HG02642 (cell line): ENCODE data around the gene ADCYAP1R1.

Source experiments
- ATAC-seq: cut with Tn5 transposase; IDR thresholded peaks from one replicate; pipeline ENCODE4 v1.9.1; 2021; ENCODE audit warnings: mild to moderate bottlenecking; ENCODE audit not compliant: unreplicated experiment, poor library complexity

ADCYAP1R1 gene

DNA sequence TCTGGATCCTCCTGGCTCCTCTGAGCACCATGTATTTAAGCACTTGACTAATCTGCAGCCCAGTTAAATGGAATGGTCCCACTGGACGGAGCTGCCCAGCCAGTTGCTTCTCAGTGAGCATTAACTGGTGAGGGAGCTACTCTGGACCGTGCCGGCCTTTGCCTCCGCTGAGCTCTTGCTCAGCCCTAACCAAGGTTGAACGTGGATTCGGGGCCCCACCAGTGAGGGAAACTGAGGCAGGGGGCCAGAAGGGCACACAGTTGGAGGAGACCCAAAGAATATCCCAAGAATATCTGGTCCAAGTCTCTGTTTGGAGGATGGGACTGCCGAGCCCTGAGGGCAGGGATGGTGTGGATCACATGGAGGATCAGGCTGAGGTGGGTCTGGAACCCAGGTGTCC is 13.7 kb downstream of the ADCYAP1R1 start:
- no peak for ATAC-seq

DNA sequence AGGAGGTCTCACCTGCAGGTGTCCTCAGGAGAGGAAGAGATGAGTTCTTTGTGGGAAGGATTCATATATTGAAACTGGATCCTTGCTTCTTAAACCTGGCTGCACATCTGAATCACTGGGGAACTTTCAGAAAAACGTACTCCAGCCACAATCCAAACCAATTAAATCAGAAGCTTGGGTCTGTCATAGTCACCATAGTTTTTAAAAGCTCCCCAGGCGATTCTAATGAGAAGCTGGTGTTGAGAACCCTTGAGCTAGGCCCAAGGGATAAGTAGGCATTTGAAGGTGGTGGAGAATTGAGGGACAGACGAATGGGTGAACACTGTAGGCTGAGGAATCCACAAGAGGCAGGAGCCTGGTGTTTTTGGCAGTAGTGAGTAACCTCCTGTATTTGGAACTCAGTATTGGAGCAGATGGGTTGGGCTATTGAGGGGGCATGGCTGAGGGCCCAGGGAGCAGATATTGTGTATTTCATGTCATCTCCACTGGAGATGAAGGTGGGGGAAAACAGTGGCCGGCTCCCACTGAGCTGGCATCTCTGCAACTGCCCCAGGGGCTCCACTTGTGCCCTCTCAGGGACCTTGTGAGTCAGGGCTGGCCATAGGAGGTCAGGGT is 14.5 kb downstream of the ADCYAP1R1 start:
- ATAC-seq: no peak

DNA sequence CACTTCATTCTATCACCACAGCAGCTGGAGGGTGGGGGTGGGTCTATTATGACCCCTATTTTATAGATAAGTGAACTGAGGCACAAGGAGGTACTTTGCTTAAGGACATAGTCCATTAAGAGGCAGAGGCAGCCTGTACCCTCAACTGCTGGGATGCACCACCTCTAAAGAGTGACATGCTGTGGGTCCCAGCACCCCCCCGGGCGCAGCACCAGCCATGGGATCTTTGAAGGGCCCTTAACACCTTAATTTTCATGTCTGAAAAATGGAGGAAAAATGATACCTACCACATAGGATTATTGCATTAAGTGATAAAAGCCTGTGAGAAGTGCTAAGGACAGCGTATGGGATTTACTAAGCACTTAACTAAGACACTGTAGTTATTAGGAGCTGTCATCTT is 15.4 kb downstream of the ADCYAP1R1 start:
- ATAC-seq: no peak

DNA sequence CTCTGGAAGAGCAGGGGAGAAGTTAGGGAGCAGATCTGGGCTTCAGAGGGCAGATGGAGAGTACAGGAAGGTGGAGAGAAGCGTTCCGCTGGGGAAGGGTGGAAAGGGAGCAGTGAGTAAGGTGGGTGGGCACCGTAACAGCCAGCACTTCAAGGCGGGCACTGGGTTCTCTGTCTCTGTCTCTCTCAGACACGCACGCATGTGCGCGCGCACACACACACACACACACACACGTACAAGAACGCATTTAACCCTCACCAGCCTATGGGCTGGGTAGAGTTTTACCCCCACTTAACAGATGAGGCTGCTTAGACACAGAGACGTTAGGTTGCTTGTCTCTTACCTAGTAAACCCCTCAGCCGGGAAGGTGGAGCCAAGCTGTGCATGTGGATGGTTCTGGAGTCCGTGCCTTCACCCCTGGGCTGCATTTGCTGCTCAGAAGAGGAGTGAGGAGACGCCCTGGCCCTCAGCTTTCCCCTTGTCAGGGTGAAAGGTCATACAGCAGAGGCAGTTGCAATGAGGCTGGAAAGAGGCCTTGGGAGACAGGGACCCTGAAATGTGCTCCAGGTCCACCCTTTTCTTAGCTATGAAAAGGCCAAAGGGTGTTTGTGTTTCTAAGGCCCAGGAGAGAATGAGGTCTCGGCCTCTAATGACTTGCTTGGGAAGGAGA is 16.0 kb downstream of the ADCYAP1R1 start:
- no peak for ATAC-seq

DNA sequence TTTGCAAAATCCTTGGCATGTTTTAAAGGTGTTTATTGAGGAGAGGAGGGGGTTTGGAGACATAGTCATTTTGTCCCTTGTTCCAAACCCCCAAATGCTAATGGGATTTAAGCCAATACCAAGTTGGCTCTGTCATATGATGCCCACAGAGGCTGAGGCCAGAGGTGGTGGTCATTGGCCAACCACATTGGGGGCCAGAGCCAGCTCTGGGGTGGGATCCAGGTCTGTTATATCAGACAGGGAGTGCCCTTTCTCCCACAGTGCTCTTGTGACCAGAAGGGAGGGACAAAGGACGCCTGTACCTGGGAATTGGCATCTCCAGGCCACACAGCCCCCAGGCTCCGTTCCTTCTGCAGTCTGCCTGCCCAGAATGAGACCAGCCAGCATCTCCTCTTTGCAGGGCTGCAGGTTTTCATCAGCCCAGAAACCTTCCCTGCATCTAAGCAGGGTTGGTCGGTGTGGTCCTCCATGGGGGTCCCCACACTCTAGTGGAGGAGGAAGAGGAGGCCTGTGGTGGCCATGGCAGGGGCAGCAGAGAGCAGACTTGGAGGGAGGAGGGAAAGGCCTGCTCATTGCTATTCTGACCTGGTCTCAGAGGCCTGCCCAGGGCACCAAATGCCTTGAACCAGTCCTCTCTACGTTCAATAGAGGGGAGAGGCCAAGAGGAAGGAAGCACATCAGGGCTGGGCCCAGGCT is 17.9 kb downstream of the ADCYAP1R1 start:
- no peak for ATAC-seq

DNA sequence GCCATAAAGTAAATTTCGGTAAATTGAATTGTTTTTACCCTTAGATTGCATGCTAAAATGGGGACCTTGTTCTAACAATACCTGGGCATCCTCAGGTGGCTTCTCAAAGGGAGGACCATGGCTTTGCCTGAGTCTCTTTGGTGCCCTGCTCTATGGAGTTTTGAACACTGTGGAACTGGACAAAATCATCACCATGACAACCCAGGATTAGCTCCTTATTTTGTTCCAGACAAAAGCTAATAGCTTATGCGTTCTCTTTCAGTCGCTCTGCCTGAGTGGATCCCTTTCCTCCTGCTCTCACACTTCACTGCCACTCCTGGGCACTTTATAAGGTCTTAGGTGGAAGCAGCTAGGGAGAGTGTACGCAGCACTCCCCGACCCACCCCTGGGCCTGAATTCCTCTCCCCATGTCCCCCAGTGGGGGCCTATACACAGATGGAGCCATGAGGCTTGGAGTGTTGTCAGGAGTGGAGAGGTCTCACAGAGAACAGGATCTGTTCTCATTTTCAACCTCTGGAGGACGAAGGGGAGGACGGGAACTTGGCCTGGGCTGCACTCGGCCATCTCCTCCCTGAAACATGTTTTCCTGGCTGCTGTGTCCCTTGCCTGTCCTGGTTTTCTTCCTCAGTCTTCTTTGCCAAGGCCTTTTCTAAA is 19.0 kb downstream of the ADCYAP1R1 start:
- ATAC-seq: no peak

DNA sequence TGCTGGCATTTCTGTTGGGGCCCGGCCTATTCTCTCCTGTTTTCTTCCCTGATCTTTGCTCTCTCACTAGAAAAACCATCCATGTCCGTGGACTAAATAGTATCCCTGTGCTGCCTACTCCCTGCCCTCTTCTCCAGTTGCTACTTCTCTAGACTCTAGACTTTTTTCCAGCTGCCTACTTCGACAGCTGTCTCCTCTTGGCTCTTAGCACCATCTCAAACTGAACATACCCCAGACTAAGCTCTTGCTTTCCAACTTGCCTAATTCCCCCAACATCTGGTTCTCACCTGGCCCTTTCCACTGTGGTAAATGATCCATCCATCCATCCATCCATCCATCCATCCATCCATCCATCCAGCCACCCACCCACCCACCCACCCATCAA is 19.5 kb downstream of the ADCYAP1R1 start:
- ATAC-seq: no peak

DNA sequence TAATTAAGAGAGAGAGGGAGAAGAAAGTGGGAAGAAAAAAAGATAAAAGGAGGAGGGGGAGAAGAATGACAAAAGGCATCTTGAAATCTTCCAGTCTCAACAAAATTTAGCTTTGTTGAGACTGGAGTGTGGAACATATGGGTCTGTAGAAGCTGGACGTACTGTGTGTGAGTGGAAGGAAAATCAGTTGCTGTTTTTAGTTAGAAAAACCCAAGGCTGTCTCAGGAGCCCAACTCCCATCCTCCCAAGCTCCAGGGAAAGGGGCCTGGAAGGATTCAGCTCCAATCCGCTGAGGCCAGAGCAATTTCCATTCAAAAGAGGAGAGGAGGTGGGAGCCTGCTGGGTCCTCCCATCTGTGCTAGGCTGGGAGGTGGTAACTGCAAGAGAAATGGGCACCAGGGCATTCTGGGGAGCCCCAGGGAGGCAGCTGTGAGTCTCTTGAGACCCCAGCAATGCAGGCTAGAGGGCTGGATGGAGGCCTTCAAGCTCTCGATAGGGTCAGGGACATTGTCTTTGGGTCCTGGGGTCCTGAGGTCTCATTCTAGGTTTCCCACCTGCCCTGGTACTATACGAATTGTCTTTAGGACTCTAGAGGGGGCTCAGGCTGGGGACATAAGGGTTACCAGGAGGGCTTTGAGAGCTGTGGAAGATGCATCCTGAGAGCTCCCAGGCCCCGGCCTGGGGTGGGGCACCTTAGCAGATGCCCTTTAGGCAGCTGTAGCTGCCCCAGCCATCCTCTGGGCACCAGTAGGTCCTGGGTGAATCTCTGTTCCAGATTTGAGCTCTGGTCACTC is 21.4 kb downstream of the ADCYAP1R1 start:
- ATAC-seq: no peak

DNA sequence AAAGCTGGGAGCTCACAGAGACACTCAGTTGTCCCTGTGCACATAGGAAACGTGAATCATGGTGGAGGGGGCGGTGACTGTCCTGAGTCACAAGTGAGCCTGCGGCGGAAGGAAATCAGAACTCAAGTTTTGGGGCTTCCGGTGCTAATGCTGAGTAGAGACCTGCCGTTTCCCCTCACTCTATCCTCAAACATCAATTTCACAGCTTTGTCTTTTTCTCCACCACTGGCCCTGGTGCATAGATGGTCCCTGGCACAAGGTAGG is 21.9 kb downstream of the ADCYAP1R1 start:
- no peak for ATAC-seq

DNA sequence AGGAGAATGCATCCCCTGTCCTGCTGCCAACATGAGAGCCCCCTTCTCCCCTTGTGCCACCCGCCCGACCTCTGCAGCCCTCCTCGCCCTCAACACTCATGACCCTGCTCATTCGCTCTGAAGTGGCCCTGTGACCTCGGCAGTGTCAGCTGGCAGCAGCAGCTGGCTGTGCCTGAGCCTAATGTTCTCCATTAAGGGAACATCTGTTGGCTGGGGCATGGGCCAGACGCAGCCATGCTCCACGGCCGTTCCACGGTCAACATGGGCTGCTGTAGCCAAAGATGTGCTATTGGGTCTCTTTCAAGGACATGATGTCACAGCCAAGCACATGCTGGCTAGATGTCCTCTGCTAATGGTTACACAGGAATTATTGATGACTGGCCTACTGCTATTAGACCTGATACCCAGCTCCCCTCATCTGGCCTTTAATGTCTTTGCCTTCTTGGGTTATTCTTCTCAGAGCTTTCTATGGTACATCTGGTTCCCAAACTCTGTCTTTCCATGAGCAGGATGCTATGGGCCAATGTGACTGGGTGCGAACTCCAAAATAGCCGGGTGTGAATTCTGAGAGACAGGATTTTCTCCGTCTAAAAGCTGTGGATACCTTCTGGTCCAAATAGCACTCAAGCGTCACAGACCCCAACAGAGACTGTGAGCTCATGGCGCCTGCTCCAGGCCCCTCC is 22.4 kb downstream of the ADCYAP1R1 start:
- ATAC-seq: no peak

DNA sequence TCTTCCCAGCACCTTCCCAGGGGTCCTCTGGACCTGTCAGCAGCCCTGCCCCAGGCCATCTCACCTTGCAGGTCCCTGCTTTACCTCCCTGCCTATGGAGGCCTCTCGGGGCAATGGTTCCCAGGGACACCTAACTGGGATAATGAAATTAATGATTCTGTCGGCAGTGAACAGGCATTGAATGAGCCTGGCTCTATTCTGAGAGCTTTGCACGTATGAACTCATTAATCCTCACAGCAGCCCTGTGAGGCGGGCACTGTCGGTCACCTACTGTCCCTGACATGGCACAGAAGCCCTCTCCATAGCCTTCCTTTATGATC is 22.9 kb downstream of the ADCYAP1R1 start:
- no peak for ATAC-seq

DNA sequence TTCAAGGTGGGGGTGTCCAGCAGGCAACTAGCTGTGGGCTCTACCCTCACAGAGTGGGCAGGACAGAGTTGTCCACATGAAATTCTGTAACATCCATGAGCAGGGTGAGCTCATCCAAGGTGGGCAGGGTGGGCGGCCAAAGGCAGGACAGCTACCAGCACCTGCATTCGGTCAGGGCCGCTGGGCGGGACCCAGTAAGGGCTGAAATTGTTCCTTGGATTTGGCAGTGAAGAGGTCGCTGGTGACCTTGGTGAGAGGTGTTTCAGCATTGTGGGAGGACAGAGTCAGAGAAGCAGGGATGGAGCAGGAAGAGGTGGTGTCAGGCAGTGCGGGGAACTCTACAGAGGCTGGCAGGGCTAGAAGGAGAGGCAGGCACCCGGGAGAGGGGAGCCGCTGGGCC is 23.9 kb downstream of the ADCYAP1R1 start:
- no peak for ATAC-seq

DNA sequence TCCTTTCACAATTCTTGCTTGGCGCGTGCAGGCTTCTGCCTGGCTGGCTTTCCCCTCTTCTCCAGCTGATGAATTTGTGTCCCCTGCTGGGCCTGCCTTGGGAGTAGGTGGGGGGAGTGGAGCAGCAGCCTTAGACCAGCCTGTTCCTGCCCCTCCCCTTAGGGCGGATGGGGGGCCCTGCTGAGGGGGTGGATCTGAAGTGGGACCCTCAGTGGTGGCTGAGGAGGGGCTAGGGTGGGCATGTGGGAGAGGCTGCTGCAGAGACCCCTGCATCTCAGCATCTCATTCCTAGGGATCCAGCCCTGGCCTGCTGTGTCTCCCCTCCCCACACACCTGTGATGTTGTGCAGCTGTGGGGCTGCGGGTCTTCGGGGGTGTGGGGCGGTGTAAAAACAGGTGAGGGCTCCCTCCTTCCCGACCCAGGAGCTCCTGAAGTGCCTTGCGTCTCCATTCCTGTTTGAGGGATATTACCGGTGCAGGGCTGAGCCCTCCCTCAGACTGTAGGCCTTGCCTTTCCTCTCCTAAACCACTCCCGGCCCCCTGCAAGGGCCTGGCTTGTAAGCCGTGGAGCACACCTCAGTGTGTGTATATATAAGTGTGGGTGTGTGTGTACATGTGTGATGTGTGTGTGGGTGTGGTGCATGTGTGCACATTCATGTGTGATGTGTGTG is 24.7 kb downstream of the ADCYAP1R1 start:
- ATAC-seq: no peak

DNA sequence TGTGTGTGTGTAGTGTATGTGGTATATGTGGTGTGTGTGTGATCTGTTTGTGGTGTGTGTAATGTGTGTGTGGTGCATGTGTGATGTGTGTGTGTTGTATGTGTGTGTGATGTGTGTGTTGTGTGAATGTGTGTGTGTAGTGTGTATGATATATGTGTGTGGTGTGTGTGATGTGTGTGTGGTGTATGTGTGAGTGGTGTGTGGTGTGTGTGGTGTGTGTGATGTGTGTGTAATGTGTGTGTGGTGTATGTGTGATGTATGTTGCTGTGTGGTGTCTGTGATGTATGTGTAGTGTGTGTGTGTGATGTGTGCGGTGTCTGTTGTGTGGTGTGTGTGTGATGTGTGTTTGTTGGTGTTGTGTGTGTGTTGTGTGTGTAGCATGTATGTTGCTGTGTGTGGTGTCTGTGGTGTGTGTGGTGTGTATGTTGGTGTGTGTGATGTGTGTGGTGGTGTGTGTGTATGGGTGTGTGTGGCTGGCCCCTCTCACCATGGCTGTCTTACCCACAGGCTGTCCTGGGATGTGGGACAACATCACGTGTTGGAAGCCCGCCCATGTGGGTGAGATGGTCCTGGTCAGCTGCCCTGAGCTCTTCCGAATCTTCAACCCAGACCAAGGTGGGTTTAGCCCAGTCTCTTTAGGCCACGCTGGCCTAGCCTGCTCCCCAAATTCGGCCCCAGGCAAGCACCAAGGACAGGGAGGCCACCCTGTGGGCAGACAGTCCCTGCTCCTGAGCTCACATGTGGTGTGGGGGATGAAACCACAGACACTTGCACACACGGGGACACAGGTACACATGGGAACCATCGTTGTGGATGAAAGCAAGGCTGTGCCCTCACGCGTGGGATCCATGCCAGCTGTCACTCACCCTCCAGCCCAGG is 25.6 kb downstream of the ADCYAP1R1 start:
- ATAC-seq: no peak

DNA sequence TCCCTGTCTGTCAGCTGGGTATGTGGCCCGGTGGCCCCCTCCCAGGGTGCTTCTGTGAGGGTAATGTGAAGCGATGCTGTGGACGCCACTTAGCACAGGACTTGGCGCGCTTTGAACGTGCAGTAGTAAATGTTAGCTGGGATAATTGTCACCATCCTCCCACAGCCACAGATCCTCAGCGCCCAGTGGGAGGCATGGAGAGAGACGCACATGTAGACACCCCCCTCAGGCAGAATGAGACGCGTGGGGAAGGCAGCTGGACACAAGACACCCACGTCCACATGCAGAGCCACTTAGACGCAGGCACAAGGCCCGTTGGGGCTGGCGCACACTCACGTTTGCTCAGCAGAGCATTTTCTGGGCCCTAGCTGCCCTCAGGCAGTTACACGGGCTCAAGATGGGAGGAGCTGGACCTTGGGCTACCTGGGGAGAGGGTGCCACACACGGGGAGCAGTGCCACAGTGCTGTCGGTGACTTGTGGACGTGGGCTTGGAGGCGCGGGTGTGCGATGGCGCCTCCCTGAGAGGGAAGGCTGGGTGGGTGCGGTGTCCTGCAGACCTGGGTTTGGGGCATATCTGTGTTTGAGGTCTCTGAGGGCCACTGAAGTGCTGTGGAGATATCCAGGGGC is 26.4 kb downstream of the ADCYAP1R1 start:
- no peak for ATAC-seq

DNA sequence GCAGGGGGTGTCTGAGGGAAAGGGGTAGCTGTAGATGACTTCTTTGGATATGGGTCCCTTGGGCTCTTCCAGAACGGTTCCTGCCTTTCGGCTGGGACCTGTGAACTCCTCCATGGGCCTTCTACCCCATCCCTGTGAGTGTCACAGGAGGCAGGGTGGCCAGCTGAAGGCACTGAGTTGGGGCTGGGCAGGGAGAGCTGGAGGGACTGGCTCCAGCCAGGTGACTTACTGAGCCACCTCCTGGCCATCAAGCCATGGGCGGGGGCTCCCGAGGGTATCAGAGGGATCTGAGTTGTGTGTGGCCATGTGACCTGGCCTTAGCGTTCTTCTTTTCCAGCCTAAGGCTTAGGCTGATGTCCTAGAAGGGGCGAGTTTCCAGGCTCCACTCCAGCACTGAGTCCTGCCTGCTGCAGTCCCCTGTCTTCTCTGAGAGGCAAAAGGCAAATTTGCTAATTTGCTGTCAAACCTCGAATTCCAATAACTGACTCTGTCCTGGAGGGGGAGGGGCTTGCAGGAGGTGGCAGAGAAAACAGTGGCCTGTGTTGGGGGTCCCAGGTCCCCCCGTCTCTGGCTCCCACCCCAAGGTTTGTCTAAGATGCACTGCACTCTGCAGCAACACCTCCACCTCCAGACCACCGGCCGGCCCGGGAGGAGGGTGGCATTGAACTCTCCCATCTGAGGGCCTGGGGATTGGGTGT is 27.2 kb downstream of the ADCYAP1R1 start:
- no peak for ATAC-seq

DNA sequence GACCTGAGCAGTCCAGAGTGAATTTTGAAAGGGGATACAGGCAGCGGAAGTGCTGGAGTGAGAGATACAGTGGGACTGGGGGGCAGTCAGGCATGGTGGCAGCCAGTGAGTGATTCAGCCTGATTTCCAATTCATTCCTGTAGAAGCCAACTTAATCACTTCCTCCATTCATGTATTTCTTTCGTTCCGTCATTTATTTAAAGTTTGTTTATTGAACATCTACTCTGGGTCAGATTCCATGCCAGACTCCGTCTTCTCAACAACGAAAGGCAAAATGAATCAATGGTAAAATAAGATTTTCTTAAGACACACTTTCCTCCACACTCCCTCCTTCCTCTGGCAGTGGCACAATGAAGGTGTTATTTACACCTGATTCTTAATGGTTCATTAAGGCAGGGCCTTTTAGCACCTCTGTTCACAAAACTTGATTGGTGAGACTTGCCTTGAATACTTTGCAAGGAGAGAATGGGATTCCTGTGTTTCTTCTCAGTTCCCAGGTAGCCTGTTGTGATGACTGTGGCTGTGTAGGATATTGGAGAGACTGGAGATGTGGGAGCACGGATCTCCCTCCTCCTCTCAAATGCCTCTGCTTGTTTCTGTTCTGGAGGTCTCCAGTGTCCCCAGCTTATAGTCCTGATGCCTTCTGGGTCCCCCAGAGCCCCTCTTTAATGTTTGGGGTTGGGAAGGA is 27.9 kb downstream of the ADCYAP1R1 start:
- ATAC-seq: no peak
